Measurements from ENCODE around the gene TAF1D. TPM values are rescaled to one million over a fixed set of nuclear protein-coding genes. Genes with fewer than 3 reads are reported as not detected.

Gene TAF1D
- total and polyA plus RNA-seq, 2 donors from 2014 or later: 64.3 to 110 TPM

- H3K4me1 ChIP-seq (ENCODE audit: control insufficient read depth in 2 of 3, insufficient read depth in 2 of 3, low read depth in 1 of 3, low read length in 3 of 3): no peaks in the 10 kb centered on the region
- no peak for TF ChIP-seq CTCF (IDR thresholded peaks at IDR 0.05; ENCODE audit: borderline replicate concordance, extremely low read depth, insufficient read depth)
- no peak overlapping the region for H3K9ac ChIP-seq (ENCODE audit: low read length in 3 of 3)
- intact Hi-C loops (cut with DNase I): no loop called here
- no peak overlapping the region for H3K4me3 ChIP-seq (ENCODE audit: low read length in 3 of 3)
- no peaks in the 10 kb centered on the region for H3K9me3 ChIP-seq (ENCODE audit: control insufficient read depth in 2 of 3, insufficient read depth in 1 of 3, low read length in 3 of 3)
- FAIRE-seq: no peak
- no peak overlapping the region for H3K27ac ChIP-seq (ENCODE audit: low read depth in 2 of 2, low read length in 2 of 2)
- no peaks in the 10 kb centered on the region for H3K27me3 ChIP-seq (ENCODE audit: control insufficient read depth, insufficient read depth, low read length)
- peaks cover 0 to 5% (median 4%) of the 10 kb centered on the region in 3 donors for H3K36me3 ChIP-seq (ENCODE audit: control insufficient read depth in 2 of 3, insufficient read depth in 3 of 3, low read length in 3 of 3)
- no peak for DNase-seq
Observed at GRCh38 chr11:93715797-93716396, 25.4 kb downstream of the TAF1D start.

DNA sequence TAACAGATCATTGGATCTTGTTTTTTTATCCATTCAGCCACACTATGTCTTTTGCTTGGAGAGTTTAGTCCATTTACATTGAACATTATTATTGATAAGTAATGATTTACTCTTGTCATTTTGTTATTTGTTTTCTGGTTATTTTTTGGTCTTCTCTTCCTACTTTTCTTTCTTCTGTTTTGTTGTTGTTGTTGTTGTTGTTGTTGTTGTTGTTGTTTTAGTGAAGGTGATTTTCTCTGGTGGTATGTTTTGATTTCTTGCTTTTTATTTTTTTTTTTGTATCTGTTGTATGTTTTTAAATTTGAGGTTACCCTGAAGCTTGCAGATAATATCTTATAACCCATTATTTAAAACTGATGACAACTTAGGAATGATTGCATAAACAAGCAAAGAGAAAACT is 28.6 kb downstream of the TAF1D start:
- no peak for DNase-seq
- H3K36me3 ChIP-seq (ENCODE audit: control insufficient read depth in 2 of 3, insufficient read depth in 3 of 3, low read length in 3 of 3): peaks cover 2 to 15% (median 3%) of the 10 kb centered on the region in 3 donors
- peaks cover 0 to 14% (median 1%) of the 10 kb centered on the region in 3 donors for H3K9me3 ChIP-seq (ENCODE audit: control insufficient read depth in 2 of 3, insufficient read depth in 1 of 3, low read length in 3 of 3)
- no peaks in the 10 kb centered on the region for H3K4me1 ChIP-seq (ENCODE audit: control insufficient read depth in 2 of 3, insufficient read depth in 2 of 3, low read depth in 1 of 3, low read length in 3 of 3)
- H3K27me3 ChIP-seq (ENCODE audit: control insufficient read depth, insufficient read depth, low read length): no peaks in the 10 kb centered on the region
- H3K4me3 ChIP-seq (ENCODE audit: low read length in 3 of 3): no peak overlapping the region
- no peak for TF ChIP-seq CTCF (IDR thresholded peaks at IDR 0.05; ENCODE audit: borderline replicate concordance, extremely low read depth, insufficient read depth)
- intact Hi-C loops (cut with DNase I): no loop called here
- FAIRE-seq: no peak
- no peak overlapping the region for H3K27ac ChIP-seq (ENCODE audit: low read depth in 2 of 2, low read length in 2 of 2)
- H3K9ac ChIP-seq (ENCODE audit: low read length in 3 of 3): no peak overlapping the region

DNA sequence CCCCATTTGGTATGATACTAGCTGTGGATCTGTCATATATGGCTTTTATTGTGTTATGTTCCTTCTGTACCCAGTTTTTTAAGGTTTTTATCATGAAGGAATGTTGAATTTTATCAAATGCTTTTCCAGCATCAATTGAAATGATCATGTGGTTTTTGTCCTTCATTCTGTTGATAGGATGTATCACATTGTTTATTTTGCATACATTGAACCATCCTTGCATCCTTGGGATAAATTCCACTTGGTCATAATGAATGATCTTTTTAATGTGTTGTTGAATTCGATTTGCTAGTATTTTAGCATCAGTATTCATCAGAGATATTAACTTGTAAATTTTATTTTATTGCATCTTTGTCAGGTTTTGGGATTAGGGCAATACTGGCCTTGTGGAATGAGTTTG is 31.1 kb downstream of the TAF1D start:
- intact Hi-C loops (cut with DNase I): no loop called here
- Histone ChIP-seq H3K9ac (ENCODE audit: low read length in 3 of 3) (no peak overlapping the region), H3K4me3 (ENCODE audit: low read length in 3 of 3) (no peak overlapping the region), H3K9me3 (ENCODE audit: control insufficient read depth in 2 of 3, insufficient read depth in 1 of 3, low read length in 3 of 3) (peaks cover 0 to 14% (median 1%) of the 10 kb centered on the region in 3 donors), H3K27ac (ENCODE audit: low read depth in 2 of 2, low read length in 2 of 2) (no peak overlapping the region), H3K4me1 (ENCODE audit: control insufficient read depth in 2 of 3, insufficient read depth in 2 of 3, low read depth in 1 of 3, low read length in 3 of 3) (no peaks in the 10 kb centered on the region), H3K27me3 (ENCODE audit: control insufficient read depth, insufficient read depth, low read length) (no peaks in the 10 kb centered on the region), H3K36me3 (ENCODE audit: control insufficient read depth in 2 of 3, insufficient read depth in 3 of 3, low read length in 3 of 3) (peaks cover 2 to 12% (median 3%) of the 10 kb centered on the region in 3 donors)
- FAIRE-seq (no peak), DNase-seq (no peak)
- TF ChIP-seq CTCF (IDR thresholded peaks at IDR 0.05; ENCODE audit: borderline replicate concordance, extremely low read depth, insufficient read depth): no peak

DNA sequence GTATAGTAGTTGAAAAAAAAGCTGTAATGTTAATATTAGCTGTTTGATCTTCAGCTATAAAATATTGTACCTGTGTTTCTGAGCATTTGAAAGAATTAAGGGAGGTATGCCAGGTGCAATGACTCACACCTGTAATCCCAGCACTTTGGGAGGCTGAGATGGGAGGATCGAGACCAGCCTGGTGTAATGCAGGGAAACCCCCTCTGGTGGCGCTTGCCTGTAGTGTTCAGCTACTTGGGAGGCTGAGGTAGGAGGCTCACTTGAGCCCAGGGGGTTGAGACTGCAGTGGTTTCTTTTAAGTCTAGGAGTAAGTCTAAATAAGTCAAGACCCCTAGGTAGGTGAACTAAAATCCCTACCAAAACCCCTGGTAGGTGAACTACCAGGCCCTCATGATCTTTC is 37.1 kb downstream of the TAF1D start:
- Histone ChIP-seq H3K36me3 (ENCODE audit: control insufficient read depth in 2 of 3, insufficient read depth in 3 of 3, low read length in 3 of 3) (peaks cover 0 to 13% (median 8%) of the 10 kb centered on the region in 3 donors), H3K27ac (ENCODE audit: low read depth in 2 of 2, low read length in 2 of 2) (no peak overlapping the region), H3K27me3 (ENCODE audit: control insufficient read depth, insufficient read depth, low read length) (no peaks in the 10 kb centered on the region), H3K9me3 (ENCODE audit: control insufficient read depth in 2 of 3, insufficient read depth in 1 of 3, low read length in 3 of 3) (peaks cover 0 to 2% (median 0%) of the 10 kb centered on the region in 3 donors), H3K9ac (ENCODE audit: low read length in 3 of 3) (no peak overlapping the region), H3K4me3 (ENCODE audit: low read length in 3 of 3) (no peak overlapping the region), H3K4me1 (ENCODE audit: control insufficient read depth in 2 of 3, insufficient read depth in 2 of 3, low read depth in 1 of 3, low read length in 3 of 3) (no peaks in the 10 kb centered on the region)
- intact Hi-C loops (cut with DNase I): no loop called here
- TF ChIP-seq CTCF (IDR thresholded peaks at IDR 0.05; ENCODE audit: borderline replicate concordance, extremely low read depth, insufficient read depth): no peak
- DNase-seq (no peak), FAIRE-seq (no peak)

All from kidney (tissue), 14 donors.